Stimulated activated CD4-positive, alpha-beta T cell treated with anti-CD3 and anti-CD28 coated beads, Interleukin-12 subunit alpha, Interleukin-12 subunit beta, amount 100 ng/mL, for 48 hours (primary cell): Measurements from ENCODE around the gene ELAVL1.
A peak's percentile ranks its signal among the peaks of the same experiment; 100 is the strongest.
"Not testable (repeated sequence)": the region's sequence is repeated elsewhere in the genome, so short reads cannot be mapped to it uniquely, and the experiment has no call there.

ENCODE experiments used
- DNase-seq, 3 donors: peaks; one replicate each; pipeline ENCODE4 v3.0.0-alpha.2; 2020; ENCODE audit warnings: low read depth in 2 of 3, low spot score in 1 of 3

ELAVL1 gene

DNA sequence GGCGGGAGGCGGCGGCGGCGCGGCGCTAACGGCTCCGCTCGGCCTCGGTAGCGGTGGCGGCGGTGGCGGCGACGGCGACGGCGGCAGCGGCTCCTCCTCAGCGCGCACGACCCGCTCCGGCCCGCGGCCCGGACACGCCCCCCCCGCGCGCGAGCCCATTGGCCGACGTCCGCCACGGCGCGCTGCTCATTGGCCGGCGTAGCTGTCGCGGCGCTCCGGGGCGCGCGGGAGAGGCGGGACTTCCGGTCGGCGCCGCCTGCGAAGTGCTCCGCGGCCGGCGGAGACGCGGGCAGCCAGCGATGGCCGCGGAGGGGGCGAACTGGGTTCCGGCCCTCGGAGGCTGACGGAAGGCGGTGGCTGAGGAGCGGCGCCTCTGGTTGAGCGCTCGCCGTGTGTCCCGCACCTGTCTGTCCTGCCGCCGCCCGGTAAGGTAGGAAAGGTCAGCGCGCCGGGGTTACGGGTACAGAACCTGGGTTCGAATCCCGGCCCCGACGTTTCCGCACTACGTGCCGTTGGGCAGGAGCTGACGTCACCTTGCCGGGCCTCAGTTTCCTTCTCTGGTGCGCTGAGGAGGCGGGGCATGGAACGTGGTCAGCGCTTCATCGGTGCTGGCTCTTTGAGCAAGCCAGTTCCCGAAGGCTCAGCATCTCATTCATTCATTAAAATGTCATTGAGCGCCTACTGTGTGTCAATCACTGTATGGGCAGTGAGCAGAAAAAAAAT is at the start of gene ELAVL1:
TSS of gene ELAVL1 (minus strand) at position 108 of the 723 bp plus-strand sequence. CDS start 13,826 bp downstream, outside the sequence.
- DNase-seq, result peak; percentile 77 to 90 (median 81)

GRCh38 chr19:8054169-8054568 is 48.7 kb upstream of the ELAVL1 start:
- no peak for DNase-seq

- no peak for DNase-seq
Observed at GRCh38 chr19:8052464-8052859, 47.0 kb upstream of the ELAVL1 start, which contains the start of gene CCL25. CCL25 (plus strand) TSS chr19:8052760; CDS start chr19:8053050, 290 bp downstream.

DNA sequence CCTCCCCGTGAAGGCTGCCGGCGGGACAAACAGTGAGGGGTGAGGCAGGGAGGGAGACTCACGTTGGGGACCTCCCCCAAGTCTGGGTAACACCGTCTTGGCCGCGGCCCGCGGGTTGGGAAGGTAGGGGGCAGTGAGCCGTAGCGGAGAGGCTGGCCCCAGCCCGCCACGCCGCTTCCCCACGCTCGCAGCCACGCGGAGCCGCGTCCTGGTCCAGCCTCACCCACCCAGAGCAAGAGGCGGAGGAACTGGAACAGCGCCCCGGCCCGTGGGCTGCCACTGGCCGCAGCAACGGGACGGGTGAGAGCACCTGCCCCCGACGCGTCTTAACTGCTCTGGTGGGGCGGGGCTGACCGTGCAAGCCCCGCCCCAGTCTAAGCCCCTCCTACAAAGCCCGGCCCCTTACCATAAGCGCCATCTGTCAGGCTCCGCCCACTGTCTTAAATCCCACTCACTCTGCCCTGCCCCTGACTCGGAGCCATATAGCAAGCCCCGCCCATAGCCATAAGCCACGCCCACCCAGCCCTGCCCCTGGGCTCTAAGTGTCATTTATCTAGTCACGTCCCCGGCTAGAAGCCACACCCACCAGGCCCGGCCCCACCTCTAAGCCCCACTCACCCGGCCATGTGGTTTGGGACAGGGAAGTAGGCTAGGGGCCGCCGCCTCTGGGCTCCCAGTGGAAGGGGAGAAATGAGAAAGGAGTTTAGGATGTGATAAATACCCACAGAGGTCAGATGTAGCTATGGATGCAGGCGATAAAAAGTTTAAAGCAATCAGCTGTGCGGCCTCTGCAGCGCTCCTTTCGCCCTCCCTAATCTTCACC is 45.0 kb upstream of the ELAVL1 start:
- DNase-seq, result peak; percentile 86 to 96 (median 94)

GRCh38 chr19:8046569-8047165 is 41.2 kb upstream of the ELAVL1 start:
- no peak for DNase-seq

- DNase-seq, result no peak
Observed at GRCh38 chr19:8045872-8046568, 40.6 kb upstream of the ELAVL1 start.

GRCh38 chr19:8044018-8044417 is 38.6 kb upstream of the ELAVL1 start:
- DNase-seq, result no peak

DNA sequence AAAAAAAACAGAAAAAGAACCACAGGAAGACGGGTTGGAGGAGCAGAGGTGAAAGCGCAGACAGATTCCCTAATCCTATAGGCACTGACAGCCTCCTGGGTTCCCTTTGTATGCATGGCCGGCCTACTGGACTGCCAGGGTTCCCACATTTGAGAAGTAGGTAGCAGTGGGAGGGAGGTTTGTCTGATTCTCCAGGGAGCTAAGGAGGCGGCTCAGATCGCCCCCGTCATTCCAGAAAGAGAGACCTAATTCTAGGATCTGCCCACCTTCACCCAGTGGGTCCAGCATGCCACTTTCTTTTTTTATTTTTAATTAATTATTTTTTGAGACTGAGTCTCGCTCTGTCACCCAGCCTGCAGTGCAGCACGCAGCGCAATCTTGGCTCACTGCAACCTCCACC is 37.5 kb upstream of the ELAVL1 start:
- no peak for DNase-seq

DNA sequence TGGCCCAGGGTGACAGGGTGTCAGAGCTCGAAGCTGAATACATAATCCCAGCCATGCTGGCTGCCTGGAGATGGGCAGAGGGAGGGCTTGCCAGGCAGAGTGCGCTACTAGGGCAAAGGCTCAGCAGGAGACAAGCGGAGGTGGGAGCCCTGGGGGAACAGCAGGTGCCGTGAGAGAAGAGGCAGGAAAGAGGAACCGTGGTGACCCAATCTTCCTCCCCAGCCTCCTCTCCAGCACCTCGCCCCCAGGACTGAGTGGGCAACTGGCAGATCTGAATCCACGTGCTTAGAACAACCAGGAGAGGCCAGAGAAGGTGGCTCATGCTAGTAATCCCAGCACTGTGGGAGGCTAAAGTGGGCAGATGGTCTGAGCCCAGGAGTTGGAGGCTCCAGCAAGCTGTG is 36.1 kb upstream of the ELAVL1 start:
- no peak for DNase-seq

GRCh38 chr19:8039231-8039630 is 33.8 kb upstream of the ELAVL1 start:
- no peak for DNase-seq

DNA sequence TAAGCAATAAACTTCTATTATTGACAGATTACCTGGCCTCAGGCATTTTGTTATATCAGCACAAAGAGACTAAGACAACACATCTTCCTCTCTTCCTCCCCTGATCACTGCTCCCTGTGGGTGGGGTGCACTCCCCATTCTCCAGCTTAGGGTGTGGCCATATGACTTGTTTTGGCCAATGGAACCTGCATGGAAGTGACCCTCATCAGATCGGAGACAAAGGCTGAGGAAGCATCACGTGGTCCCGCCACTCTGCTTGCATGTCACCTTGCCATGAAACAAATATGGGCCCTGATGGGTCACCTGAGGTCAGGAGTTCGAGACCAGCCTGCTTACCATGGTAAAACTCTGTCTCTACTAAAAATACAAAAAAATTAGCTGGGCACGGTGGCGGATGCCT is 33.4 kb upstream of the ELAVL1 start:
- DNase-seq, result no peak

GRCh38 chr19:8036434-8037099 is 31.1 kb upstream of the ELAVL1 start:
- DNase-seq, result no peak

DNA sequence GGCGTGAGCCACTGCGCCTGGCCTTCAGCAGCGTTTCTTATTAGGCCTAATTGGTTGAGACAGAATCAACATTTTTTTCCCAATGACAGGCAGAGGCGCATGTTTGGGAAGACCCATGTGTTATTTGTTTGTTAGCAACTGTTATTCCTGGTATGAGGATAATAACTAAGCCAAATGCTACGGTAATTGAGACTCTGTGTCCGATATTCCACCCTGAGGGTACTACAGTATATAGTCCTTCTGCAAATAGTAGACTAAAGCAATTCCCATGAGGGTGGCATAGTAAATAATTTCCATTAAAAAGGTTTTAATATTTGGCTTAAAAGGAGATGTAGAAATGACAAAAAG is 28.7 kb upstream of the ELAVL1 start:
- no peak for DNase-seq

DNA sequence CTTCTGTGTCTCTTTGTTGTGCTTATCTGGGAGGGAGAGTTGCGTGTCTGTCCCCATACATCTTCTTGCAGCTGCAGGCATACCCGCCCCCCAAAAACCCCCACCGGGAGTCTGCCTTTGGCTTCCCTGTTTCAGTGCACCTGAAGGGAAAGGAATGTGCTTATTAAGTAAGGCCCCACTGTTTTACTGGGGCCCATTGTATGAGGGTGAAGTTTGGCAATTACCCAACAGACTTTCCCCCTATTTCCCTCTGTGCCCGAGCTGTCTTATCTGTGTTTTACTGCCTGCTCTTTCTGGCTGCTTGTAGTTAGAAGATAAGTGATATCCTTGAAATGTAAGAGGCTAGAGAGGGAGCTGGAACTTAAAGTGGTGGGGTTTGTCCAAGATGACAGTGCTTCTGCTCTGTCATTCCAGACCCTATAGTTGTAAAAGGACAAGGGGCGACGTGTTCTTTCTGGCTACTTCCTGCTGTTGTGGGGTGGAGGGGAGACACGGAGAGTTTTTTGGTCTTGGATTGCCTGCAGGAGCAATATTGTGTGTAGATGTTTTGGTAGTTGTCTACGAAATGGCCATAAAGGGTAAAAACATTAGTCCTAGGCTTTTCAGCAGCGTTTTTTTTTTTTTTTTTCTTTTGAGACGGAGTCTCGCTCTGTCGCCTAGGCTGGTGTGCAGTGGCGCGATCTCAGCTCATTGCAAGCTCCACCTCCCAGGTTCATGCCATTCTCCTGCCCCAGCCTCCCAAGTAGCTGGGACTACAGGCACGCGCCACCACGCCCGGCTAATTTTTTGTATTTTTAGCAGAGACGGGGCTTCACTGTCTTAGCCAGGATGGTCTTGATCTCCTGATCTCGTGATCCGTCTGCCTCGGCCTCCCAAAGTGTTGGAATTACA is 28.1 kb upstream of the ELAVL1 start:
- not testable (repeated sequence) for DNase-seq

DNA sequence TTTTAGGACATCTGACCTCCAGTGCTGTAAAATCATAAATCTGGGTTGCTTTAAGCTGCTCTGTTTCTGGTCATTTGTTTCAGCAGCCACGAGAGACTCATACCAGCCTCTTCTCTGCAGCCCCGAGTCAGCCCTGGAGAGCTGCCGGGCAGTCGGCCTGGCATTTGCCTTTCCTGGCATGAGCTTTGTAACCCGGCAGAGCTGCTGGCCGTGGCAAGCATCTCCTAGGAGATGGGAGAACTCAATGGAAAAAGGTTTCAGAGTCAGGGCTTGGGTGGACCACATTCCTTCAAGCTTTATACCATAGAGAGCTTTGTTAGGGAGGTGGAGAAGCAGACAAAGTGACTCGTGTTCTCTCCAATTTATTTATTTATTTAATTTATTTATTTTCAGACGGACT is 25.5 kb upstream of the ELAVL1 start:
- no peak for DNase-seq

DNA sequence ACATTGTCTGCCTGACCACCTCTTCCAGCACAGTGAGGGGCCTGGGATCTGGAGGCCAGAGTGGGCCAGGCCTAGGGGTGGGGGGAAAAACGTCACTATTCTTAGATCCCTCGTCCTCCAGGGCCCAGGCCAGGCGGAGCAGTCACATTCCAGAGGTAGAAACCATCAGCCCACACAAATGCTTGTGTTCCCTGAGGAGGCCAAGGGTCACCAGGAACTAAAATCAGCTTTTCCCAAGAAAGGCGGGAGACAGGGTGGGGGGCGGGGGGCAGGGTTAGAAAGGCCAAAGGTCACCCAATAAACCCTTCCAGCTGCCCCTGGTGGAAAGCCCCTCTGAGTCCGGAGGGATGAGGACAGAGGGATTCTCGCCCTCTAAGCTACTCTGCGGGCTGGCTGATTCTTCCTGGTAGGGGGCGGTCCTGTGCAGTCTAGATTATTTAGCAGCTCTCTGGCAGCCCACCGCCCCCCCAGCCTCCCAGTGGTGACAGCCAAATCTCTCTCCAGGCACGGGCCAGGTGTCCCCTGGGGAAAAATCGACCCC is 23.6 kb upstream of the ELAVL1 start:
- no peak for DNase-seq

DNA sequence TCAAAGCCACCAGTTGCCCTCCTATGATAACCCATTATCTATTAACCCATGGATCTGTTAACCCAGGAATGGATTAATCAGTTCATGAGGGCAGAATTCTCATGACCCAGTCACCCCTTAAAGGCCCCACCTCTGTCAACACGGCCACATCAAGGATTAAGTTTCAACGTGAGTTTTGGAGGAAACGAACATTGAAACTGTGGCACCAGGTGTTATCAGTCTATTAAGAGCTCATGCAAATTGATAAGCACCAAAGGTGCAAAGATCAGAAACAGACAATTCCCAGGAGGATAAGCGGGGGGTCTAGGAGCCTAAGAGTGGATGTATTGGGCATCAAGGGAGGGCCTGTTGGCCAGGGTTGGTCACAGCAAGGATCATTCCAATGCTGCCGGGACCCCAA is 19.9 kb upstream of the ELAVL1 start:
- DNase-seq, result no peak

- DNase-seq, result not testable (repeated sequence)
Observed at GRCh38 chr19:8024256-8024655, 18.8 kb upstream of the ELAVL1 start.

DNA sequence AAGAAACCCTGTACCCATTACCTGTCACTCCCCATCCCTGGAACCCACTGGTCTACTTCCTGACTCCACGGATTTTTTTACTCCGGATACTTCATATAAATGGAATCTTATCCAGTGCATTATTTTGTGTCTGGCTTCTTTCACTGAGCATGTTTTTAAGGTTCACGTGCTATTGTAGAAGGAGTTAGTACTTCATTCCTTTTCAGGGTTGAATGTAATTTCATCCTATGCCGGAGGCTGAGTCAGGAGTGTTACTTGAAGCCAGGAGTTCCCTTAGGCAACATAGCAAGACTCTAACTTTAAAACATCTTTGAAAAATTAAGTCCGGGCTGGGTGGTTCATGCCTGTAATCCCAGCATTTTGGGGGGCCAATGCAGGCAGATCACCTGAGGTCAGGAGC is 17.9 kb upstream of the ELAVL1 start:
- no peak for DNase-seq

GRCh38 chr19:8022275-8022674 is 16.8 kb upstream of the ELAVL1 start:
- no peak for DNase-seq
